HEK293 (cell line): ENCODE data around the gene WNT16.

Experiments used
- BCL11A ChIP-seq: fragments of 450-650 bp; formaldehyde crosslinking; IDR thresholded peaks from 2 replicates; pipeline ENCODE4 v1.5.1; 2016; ENCODE audit warnings: low read depth, missing biosample characterization, missing genetic modification characterization
- IKZF3 ChIP-seq: fragments of 450-650 bp; IDR thresholded peaks from 2 replicates; pipeline ENCODE4 v1.5.0; 2018; ENCODE audit warnings: missing biosample characterization, mild to moderate bottlenecking, missing genetic modification characterization, moderate library complexity
- MYNN ChIP-seq: fragments of 450-650 bp; formaldehyde crosslinking; IDR thresholded peaks from 2 replicates; pipeline ENCODE4 v1.5.1; 2016; ENCODE audit warnings: missing biosample characterization, missing genetic modification characterization, borderline replicate concordance
- OVOL3 ChIP-seq: fragments of 450-650 bp; formaldehyde crosslinking; IDR thresholded peaks from 2 replicates; pipeline ENCODE4 v1.5.1; 2016; ENCODE audit warnings: missing biosample characterization, missing genetic modification characterization
- ZFP37 ChIP-seq: fragments of 450-650 bp; formaldehyde crosslinking; IDR thresholded peaks from 2 replicates; pipeline ENCODE4 v1.5.1; 2016; ENCODE audit warnings: missing biosample characterization, missing genetic modification characterization
- ZNF169 ChIP-seq: fragments of 450-650 bp; formaldehyde crosslinking; IDR thresholded peaks from 2 replicates; pipeline ENCODE4 v1.5.1; 2016; ENCODE audit warnings: missing biosample characterization, missing genetic modification characterization
- ZNF274 ChIP-seq, 2 experiments: fragments of 200-500 bp in 1 of 2; fragments of 450-650 bp in 1 of 2; sonication (Bioruptor generic) in 1 of 2; formaldehyde crosslinking in 1 of 2; IDR thresholded peaks; 2 replicates each; pipeline versions ENCODE4 v1.5.1 to v1.6.1; 2014 to 2016; ENCODE audit warnings: borderline replicate concordance in 1 of 2, inconsistent platforms in 1 of 2, low read length in 1 of 2, missing biosample characterization in 1 of 2, missing genetic modification characterization in 1 of 2
- ZNF366 ChIP-seq: fragments of 450-650 bp; formaldehyde crosslinking; conservative IDR thresholded peaks from 2 replicates; pipeline ENCODE4 v1.5.1; 2016; ENCODE audit warnings: missing biosample characterization, missing genetic modification characterization
- ZNF660 ChIP-seq: fragments of 450-650 bp; IDR thresholded peaks from 2 replicates; pipeline ENCODE4 v1.5.1; 2018; ENCODE audit warnings: missing biosample characterization, mild to moderate bottlenecking, missing genetic modification characterization
- ZNF670 ChIP-seq: fragments of 450-650 bp; formaldehyde crosslinking; IDR thresholded peaks from 2 replicates; pipeline ENCODE4 v1.5.1; 2016; ENCODE audit warnings: missing biosample characterization, missing genetic modification characterization, low read depth
- ZNF677 ChIP-seq: fragments of 450-650 bp; IDR thresholded peaks from 2 replicates; pipeline ENCODE4 v1.5.0; 2018; ENCODE audit warnings: missing biosample characterization, mild to moderate bottlenecking, missing genetic modification characterization, moderate library complexity
- TF ChIP-seq, protein P1 (sequence below): fragments of 450-650 bp; formaldehyde crosslinking; IDR thresholded peaks from 2 replicates; pipeline ENCODE4 v1.5.1; 2016; ENCODE audit warnings: missing biosample characterization, missing genetic modification characterization
- TF ChIP-seq, protein P2 (sequence below): fragments of 450-650 bp; formaldehyde crosslinking; IDR thresholded peaks from 2 replicates; pipeline ENCODE4 v1.5.1; 2016; ENCODE audit warnings: missing biosample characterization, missing genetic modification characterization
- TF ChIP-seq, protein P3 (sequence below): fragments of 450-650 bp; formaldehyde crosslinking; IDR thresholded peaks from 2 replicates; pipeline ENCODE4 v1.5.1; 2016; ENCODE audit warnings: missing biosample characterization, missing genetic modification characterization

DNA sequence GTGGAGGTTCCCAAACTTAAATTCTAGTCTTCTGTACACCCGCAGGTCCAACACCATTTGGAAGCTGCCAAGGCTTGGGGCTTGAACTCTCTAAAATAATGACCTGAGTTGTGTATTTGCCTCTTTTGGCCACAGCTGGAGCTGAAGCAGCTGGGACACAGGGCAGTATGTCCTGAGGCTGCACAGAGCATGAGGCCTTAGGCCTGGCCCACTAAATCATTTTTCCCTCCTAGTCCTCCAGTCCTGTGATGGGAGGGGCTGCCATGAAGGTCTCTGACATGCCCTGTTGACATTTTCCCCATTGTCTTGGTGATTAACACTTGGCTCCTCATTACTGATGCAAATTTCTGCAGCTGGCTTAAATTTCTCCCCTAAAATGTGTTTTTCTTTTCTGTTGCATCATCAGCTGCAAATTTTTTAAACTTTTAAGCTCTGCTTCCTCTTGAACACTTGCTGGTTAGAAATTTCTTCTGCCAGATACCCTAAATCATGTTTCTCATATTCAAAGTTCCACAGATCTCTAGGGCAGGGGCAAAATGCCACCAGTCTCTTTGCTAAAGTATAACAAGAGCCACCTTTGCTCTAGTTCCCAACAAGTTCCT lies 43.6 kb upstream of the WNT16 start:
- TF ChIP-seq, protein P1, sequence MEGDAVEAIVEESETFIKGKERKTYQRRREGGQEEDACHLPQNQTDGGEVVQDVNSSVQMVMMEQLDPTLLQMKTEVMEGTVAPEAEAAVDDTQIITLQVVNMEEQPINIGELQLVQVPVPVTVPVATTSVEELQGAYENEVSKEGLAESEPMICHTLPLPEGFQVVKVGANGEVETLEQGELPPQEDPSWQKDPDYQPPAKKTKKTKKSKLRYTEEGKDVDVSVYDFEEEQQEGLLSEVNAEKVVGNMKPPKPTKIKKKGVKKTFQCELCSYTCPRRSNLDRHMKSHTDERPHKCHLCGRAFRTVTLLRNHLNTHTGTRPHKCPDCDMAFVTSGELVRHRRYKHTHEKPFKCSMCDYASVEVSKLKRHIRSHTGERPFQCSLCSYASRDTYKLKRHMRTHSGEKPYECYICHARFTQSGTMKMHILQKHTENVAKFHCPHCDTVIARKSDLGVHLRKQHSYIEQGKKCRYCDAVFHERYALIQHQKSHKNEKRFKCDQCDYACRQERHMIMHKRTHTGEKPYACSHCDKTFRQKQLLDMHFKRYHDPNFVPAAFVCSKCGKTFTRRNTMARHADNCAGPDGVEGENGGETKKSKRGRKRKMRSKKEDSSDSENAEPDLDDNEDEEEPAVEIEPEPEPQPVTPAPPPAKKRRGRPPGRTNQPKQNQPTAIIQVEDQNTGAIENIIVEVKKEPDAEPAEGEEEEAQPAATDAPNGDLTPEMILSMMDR (tag by site-specific recombination) = no peak
- TF ChIP-seq, protein P2, sequence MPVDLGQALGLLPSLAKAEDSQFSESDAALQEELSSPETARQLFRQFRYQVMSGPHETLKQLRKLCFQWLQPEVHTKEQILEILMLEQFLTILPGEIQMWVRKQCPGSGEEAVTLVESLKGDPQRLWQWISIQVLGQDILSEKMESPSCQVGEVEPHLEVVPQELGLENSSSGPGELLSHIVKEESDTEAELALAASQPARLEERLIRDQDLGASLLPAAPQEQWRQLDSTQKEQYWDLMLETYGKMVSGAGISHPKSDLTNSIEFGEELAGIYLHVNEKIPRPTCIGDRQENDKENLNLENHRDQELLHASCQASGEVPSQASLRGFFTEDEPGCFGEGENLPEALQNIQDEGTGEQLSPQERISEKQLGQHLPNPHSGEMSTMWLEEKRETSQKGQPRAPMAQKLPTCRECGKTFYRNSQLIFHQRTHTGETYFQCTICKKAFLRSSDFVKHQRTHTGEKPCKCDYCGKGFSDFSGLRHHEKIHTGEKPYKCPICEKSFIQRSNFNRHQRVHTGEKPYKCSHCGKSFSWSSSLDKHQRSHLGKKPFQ = no peak
- TF ChIP-seq, protein P3, sequence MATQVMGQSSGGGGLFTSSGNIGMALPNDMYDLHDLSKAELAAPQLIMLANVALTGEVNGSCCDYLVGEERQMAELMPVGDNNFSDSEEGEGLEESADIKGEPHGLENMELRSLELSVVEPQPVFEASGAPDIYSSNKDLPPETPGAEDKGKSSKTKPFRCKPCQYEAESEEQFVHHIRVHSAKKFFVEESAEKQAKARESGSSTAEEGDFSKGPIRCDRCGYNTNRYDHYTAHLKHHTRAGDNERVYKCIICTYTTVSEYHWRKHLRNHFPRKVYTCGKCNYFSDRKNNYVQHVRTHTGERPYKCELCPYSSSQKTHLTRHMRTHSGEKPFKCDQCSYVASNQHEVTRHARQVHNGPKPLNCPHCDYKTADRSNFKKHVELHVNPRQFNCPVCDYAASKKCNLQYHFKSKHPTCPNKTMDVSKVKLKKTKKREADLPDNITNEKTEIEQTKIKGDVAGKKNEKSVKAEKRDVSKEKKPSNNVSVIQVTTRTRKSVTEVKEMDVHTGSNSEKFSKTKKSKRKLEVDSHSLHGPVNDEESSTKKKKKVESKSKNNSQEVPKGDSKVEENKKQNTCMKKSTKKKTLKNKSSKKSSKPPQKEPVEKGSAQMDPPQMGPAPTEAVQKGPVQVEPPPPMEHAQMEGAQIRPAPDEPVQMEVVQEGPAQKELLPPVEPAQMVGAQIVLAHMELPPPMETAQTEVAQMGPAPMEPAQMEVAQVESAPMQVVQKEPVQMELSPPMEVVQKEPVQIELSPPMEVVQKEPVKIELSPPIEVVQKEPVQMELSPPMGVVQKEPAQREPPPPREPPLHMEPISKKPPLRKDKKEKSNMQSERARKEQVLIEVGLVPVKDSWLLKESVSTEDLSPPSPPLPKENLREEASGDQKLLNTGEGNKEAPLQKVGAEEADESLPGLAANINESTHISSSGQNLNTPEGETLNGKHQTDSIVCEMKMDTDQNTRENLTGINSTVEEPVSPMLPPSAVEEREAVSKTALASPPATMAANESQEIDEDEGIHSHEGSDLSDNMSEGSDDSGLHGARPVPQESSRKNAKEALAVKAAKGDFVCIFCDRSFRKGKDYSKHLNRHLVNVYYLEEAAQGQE = no peak
- TF ChIP-seq ZNF677 (tag by site-specific recombination) (no peak), IKZF3 (tag by site-specific recombination) (no peak), ZNF660 (tag by site-specific recombination) (no peak), MYNN (tag by site-specific recombination) (no peak), OVOL3 (tag by site-specific recombination) (no peak), ZNF366 (no peak), ZNF274 (IDR thresholded peaks at IDR 0.05; ENCODE audit: low read length) (no peak), ZNF274 (tag by site-specific recombination; IDR thresholded peaks at IDR 0.05; ENCODE audit: borderline replicate concordance) (no peak), BCL11A (tag by site-specific recombination) (no peak), ZFP37 (tag by site-specific recombination) (no peak), ZNF169 (tag by site-specific recombination) (no peak), ZNF670 (tag by site-specific recombination) (no peak)
